GM18505 (cell line): ENCODE measurements around the gene TENT5A.

ENCODE experiments used
- ATAC-seq: cut with Tn5 transposase; IDR thresholded peaks from one replicate; pipeline ENCODE4 v1.9.1; 2021; ENCODE audit not compliant: unreplicated experiment
- POLR2A ChIP-seq: IDR thresholded peaks from 4 replicates; pipeline ENCODE4 v1.6.1; 2011; ENCODE audit warnings: borderline replicate concordance; ENCODE audit not compliant: insufficient read depth, insufficient read length; ENCODE audit errors: extremely low read depth

Gene TENT5A

DNA sequence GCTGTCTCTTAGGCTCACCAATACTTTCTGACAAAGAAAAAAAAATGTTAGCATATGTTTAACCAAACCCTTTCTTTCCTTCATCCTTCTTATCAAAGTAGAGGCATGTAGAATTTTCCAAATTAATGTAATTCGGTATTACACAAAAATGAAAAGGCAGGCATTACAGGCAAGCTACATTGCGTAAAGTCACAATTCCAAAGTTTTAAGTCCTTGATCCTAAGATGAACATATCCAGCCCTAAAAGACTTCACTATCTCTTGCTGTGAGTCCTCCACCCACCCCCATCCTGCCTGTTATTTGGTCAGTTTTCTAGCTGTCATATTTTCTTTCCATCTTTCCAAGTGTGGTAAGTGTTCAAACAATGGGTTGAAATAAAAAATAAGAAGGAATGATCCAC, 12.1 kb upstream of the TENT5A start:
- no peak for TF ChIP-seq POLR2A
- no peak for ATAC-seq

GRCh38 chr6:81763968-81764367, 11.5 kb upstream of the TENT5A start:
- no peak for ATAC-seq
- no peak for TF ChIP-seq POLR2A

DNA sequence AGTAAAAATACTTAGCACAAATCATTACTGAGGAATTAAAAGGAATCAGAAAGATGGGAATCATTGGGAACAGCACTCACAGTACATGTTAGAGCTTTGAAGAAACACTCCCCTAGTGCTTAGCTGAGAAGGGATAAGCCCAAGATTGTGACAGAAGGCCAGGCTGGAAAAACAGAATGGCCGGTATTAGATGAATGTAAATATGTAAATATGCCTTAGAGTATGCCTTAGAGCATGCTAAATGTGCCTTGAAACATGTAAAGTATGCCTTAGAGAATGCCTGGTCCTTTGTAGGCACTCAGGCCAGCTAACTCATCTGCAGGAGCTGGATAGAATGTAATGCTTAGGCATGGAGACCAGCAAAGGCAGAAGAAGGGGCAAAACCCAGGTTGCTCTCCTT, 10.6 kb upstream of the TENT5A start:
- no peak for TF ChIP-seq POLR2A
- no peak for ATAC-seq

DNA sequence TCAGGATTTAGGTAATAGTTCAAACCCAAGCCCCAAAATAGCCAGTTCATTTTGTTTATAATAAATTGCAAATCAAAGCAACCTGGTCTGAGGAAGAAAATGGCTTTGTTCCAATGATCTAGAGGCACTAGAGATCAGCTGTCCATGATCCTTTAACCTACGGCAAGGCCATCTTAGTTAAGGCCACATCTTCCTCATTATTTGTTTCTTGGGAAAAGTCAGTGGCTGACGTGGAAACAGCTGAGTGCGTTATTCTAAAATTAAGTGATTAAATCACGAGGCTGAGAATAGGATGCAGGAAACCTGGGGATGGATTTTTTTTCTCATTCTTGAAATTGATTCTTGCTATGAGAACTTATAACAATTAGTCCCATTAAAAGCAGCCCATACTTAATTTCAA, 10.1 kb upstream of the TENT5A start:
- TF ChIP-seq POLR2A: no peak
- no peak for ATAC-seq

GRCh38 chr6:81762132-81762531, 9.7 kb upstream of the TENT5A start:
- no peak for TF ChIP-seq POLR2A
- no peak for ATAC-seq

GRCh38 chr6:81761197-81761596, 8.7 kb upstream of the TENT5A start:
- ATAC-seq: no peak
- TF ChIP-seq POLR2A: no peak

- TF ChIP-seq POLR2A: no peak
- no peak for ATAC-seq
These were observed 7.3 kb upstream of the TENT5A start for GRCh38 chr6:81759782-81760181.

- ATAC-seq: no peak
- no peak for TF ChIP-seq POLR2A
These were observed 5.7 kb upstream of the TENT5A start for GRCh38 chr6:81758221-81758620.

GRCh38 chr6:81756690-81757089, 4.2 kb upstream of the TENT5A start:
- TF ChIP-seq POLR2A: no peak
- ATAC-seq: no peak

- TF ChIP-seq POLR2A: no peak
- ATAC-seq: no peak
These were observed 3.1 kb upstream of the TENT5A start for GRCh38 chr6:81755551-81755950.

DNA sequence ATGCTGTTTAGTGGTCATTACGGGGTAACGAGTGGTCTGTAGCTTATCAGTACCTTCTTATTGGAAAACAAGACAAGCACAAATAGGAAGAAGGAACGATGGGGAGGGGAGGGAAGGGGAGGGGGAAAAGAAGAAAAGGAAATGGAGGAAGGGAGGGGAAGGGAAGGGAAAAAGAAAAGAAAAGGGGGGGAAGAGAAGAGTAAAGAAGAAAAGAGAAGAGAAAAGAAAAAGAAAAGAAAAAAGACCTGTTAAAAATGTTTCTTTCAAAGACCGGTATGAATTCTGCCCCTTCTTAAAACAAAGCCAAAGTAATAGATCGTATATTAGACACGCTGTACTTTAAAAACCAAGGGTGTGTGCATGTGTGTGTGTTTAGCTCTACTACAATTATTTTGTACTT, 2.4 kb upstream of the TENT5A start:
- no peak for ATAC-seq
- TF ChIP-seq POLR2A: no peak

GRCh38 chr6:81753711-81754577, 1.5 kb upstream of the TENT5A start:
- ATAC-seq: peak; percentile 38
- no peak for TF ChIP-seq POLR2A

DNA sequence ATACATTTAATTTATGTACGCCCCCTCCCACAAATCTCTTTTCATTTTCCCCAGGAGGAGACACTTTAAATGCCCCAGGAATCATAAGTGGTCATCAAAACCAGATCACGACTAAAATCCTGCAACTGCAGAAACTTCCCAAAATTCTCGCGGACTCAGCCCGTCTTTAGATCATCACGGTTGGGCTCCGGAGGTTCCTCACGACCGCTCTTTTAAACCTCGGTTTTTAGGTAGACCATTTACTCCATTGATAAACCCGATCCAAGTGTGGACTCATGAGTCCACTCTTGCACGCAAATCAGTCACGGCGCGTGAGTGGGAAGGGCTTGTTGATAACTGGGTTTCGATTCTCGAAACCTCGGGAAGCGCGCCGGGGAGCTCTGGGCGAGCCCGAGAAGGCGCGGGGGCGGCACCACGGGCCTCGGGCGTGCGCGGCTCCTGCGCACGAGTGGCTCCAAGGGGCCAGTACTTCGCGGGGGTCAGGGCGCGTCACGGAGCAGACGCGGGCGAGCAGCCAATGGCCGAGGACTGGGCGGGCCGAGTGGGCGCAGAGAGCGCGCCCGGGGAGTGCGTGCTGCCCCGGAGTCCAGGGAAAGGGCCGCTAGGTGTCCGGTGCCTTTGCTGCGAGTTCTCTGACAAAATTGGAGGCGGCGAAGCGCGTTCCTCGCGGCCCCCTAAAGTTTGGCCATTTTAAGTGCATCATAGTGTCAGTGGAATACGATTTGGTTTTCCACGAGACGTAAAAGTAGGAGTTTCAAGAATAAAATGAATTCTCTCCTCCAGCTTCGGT, 635 bp upstream of the TENT5A start:
- TF ChIP-seq POLR2A: no peak
- peak; percentile 39 for ATAC-seq
